ENCODE measurements around the gene HAGHL. TPM values are rescaled to one million over a fixed set of nuclear protein-coding genes. Genes with fewer than 3 reads are reported as not detected.

The HAGHL gene
- total RNA-seq, 6 experiments from 2014 or later: 0.83 to 2.5 (median 1.3) TPM

DNA sequence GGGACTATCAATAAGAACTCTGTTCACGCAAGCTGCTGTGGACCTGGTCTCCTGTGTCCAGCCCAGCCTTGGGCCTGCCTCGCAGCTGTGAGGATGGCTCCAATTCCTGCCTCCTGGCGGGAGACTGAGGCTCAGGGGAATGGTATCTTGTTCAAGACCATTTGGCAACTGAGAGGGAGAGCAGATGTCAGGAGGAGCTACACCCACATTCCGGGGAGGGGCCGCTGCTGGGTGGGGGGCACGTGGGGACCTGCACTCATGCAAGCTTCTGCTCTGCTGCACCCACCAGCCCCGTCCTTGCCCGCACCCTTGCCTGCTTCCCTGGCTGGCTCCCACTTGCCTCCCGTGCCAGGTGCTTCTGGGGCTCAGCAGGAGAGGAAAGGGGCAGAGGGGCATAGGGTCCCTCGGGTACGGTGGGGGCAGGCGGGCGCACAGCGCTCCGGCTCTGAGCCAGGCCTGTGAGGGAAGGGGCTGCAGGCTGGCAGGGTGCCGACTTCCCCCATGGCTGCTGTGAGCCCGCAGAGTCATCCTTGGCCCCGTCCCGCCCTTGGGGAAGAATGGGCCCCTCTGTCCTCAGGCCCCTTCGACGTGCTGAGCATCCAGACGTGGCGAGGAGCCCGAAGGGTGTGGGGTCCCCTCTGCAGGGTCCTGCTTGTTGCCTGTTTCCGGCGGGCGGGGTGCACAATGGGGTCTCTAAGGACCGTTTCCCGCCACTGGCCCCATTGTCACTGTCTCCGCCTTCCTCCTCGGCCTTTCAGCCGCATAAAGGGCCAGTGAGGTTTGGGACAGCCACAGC is 9.3 kb upstream of the HAGHL start:
- Histone ChIP-seq H3K9me3 (no peaks in the 10 kb centered on the region), H3K27me3 (no peaks in the 10 kb centered on the region), H3K36me3 (no peaks in the 10 kb centered on the region), H3K4me1 (peaks cover 0 to 33% (median 5%) of the 10 kb centered on the region in 4 donors), H3K4me3 (no peak overlapping the region), H3K27ac (no peak overlapping the region)
- ATAC-seq (no peak), DNase-seq (no peak)
- no CpG with 5 or more reads among the region's 32 CpGs for WGBS (ENCODE audit: insufficient coverage, low coverage, low lambda C conversion rate, missing lambda C conversion rate)
- intact Hi-C loops (cut with DNase I): no loop called here
- TF ChIP-seq POLR2A (IDR thresholded peaks at IDR 0.05): no peak
- TF ChIP-seq, protein P1, sequence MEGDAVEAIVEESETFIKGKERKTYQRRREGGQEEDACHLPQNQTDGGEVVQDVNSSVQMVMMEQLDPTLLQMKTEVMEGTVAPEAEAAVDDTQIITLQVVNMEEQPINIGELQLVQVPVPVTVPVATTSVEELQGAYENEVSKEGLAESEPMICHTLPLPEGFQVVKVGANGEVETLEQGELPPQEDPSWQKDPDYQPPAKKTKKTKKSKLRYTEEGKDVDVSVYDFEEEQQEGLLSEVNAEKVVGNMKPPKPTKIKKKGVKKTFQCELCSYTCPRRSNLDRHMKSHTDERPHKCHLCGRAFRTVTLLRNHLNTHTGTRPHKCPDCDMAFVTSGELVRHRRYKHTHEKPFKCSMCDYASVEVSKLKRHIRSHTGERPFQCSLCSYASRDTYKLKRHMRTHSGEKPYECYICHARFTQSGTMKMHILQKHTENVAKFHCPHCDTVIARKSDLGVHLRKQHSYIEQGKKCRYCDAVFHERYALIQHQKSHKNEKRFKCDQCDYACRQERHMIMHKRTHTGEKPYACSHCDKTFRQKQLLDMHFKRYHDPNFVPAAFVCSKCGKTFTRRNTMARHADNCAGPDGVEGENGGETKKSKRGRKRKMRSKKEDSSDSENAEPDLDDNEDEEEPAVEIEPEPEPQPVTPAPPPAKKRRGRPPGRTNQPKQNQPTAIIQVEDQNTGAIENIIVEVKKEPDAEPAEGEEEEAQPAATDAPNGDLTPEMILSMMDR (IDR thresholded peaks at IDR 0.05): no peak

DNA sequence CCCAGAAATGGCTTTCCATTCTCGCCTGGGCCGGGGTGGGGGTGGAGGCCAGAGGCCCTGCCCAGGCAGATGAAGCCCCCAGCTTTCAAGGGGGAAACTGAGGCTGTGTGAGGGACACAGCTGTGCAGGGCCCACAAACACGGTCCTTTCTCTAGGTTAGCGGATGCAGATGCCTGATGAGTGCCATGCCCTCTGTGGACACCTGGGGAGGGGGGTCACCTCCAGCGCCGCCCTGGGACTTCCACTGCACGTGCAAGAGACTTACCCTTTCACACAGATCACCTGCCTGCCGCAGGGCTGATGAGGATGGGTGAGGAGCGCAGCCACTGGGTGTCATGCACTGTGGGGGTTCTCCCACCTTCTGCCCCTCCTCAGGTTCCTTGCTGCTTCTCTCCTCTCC is 8.5 kb upstream of the HAGHL start:
- DNase-seq: no peak
- H3K27me3 ChIP-seq: no peaks in the 10 kb centered on the region
- no peak overlapping the region for H3K4me3 ChIP-seq
- no peaks in the 10 kb centered on the region for H3K36me3 ChIP-seq
- peaks cover 0 to 33% (median 5%) of the 10 kb centered on the region in 4 donors for H3K4me1 ChIP-seq
- TF ChIP-seq, protein P1 (IDR thresholded peaks at IDR 0.05): no peak
- no peak for TF ChIP-seq POLR2A (IDR thresholded peaks at IDR 0.05)
- ATAC-seq: no peak
- no CpG with 5 or more reads among the region's 9 CpGs for WGBS (ENCODE audit: insufficient coverage, low coverage, low lambda C conversion rate, missing lambda C conversion rate)
- H3K27ac ChIP-seq: no peak overlapping the region
- intact Hi-C loops (cut with DNase I): no loop called here
- H3K9me3 ChIP-seq: no peaks in the 10 kb centered on the region

DNA sequence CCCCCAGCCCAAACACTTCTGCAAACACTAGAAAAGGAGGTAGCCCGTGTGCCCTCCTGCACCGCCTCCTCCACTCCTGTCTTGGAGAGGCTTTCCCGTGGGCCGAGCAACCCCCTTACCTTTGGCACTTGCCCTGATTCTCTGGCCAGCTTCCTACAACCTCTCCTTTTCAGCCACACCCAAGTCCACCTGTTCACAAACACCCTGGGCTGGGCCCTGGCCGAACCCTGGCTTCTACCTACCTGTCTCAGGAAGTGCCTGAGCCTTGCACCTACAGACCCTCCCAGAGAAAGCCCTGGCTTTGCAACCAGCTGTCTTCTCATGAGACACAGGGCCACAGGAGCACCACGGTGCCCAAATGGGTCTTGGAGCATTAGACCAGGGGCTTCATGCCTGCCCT is 8.0 kb upstream of the HAGHL start:
- peaks cover 0 to 33% (median 5%) of the 10 kb centered on the region in 4 donors for H3K4me1 ChIP-seq
- ATAC-seq: no peak
- no peak overlapping the region for H3K27ac ChIP-seq
- H3K4me3 ChIP-seq: no peak overlapping the region
- intact Hi-C loops (cut with DNase I): no loop called here
- DNase-seq: no peak
- no peaks in the 10 kb centered on the region for H3K27me3 ChIP-seq
- TF ChIP-seq, protein P1 (IDR thresholded peaks at IDR 0.05): no peak
- TF ChIP-seq POLR2A (IDR thresholded peaks at IDR 0.05): no peak
- WGBS (ENCODE audit: insufficient coverage, low coverage, low lambda C conversion rate, missing lambda C conversion rate): 89% methylated on average over 6 of the region's 6 CpGs
- no peaks in the 10 kb centered on the region for H3K9me3 ChIP-seq
- no peaks in the 10 kb centered on the region for H3K36me3 ChIP-seq

- H3K9me3 ChIP-seq: no peaks in the 10 kb centered on the region
- no peak for DNase-seq
- WGBS (ENCODE audit: insufficient coverage, low coverage, low lambda C conversion rate, missing lambda C conversion rate): 44% methylated on average over 3 of the region's 16 CpGs
- intact Hi-C loops (cut with DNase I): no loop called here
- H3K4me1 ChIP-seq: peaks cover 0 to 27% (median 5%) of the 10 kb centered on the region in 4 donors
- no peak for ATAC-seq
- H3K36me3 ChIP-seq: no peaks in the 10 kb centered on the region
- H3K27ac ChIP-seq: no peak overlapping the region
- peak overlapping the region; percentile 83 to 94 (median 89) for H3K4me3 ChIP-seq
- no peaks in the 10 kb centered on the region for H3K27me3 ChIP-seq
- no peak for TF ChIP-seq POLR2A (IDR thresholded peaks at IDR 0.05)
- TF ChIP-seq, protein P1 (IDR thresholded peaks at IDR 0.05): no peak
These were observed 7.0 kb upstream of the HAGHL start for GRCh38 chr16:719815-720446.
